Subcutaneous abdominal adipose tissue (tissue), 5 donors: ENCODE results near the gene CALB2.

Experiments used
- H3K27ac ChIP-seq: one replicate; pipeline ENCODE4 v1.7.0; 2013; ENCODE audit warnings: low read depth, mild to moderate bottlenecking, inconsistent platforms, low read length, moderate library complexity
- H3K27me3 ChIP-seq, 5 donors: one replicate each; pipeline ENCODE4 v1.7.0; 2013; ENCODE audit warnings: low read length in 5 of 5, inconsistent platforms in 1 of 5; ENCODE audit not compliant: control insufficient read depth in 5 of 5, insufficient read depth in 4 of 5
- H3K36me3 ChIP-seq, 5 donors: one replicate each; pipeline ENCODE4 v1.7.0; 2013; ENCODE audit warnings: low read length in 5 of 5; ENCODE audit not compliant: control insufficient read depth in 5 of 5, insufficient read depth in 5 of 5
- H3K4me1 ChIP-seq, 5 donors: one replicate each; pipeline ENCODE4 v1.7.0; 2013; ENCODE audit warnings: low read length in 5 of 5, mild to moderate bottlenecking in 3 of 5, moderate library complexity in 1 of 5; ENCODE audit not compliant: control insufficient read depth in 5 of 5, insufficient read depth in 5 of 5
- H3K4me3 ChIP-seq, 5 donors: one replicate each; pipeline ENCODE4 v1.7.0; 2013; ENCODE audit warnings: low read length in 5 of 5, low read depth in 1 of 5
- H3K9ac ChIP-seq, 5 donors: one replicate each; pipeline ENCODE4 v1.7.0; 2013; ENCODE audit warnings: low read length in 5 of 5, mild to moderate bottlenecking in 4 of 5, moderate library complexity in 3 of 5
- H3K9me3 ChIP-seq, 5 donors: one replicate each; pipeline ENCODE4 v1.7.0; 2013; ENCODE audit warnings: low read length in 5 of 5; ENCODE audit not compliant: control insufficient read depth in 5 of 5
- donor health status: healthy.
- donor health status: healthy.
- donor health status: healthy.
- donor health status: healthy.
- donor health status: healthy.

The CALB2 gene

GRCh38 chr16:71430744-71431143 lies 72.2 kb downstream of the CALB2 start:
- Histone ChIP-seq H3K9me3 (peaks cover 0 to 2% (median 0%) of the 10 kb centered on the region in 5 donors), H3K36me3 (no peaks in the 10 kb centered on the region), H3K4me1 (peaks cover 0 to 10% (median 3%) of the 10 kb centered on the region in 5 donors), H3K27me3 (peaks cover 7 to 25% (median 20%) of the 10 kb centered on the region in 5 donors), H3K27ac (no peak overlapping the region), H3K9ac (no peak overlapping the region), H3K4me3 (no peak overlapping the region)

GRCh38 chr16:71431176-71431575 lies 72.7 kb downstream of the CALB2 start:
- H3K9ac ChIP-seq = no peak overlapping the region
- no peak overlapping the region for H3K27ac ChIP-seq
- no peaks in the 10 kb centered on the region for H3K36me3 ChIP-seq
- peaks cover 0 to 2% (median 0%) of the 10 kb centered on the region in 5 donors for H3K9me3 ChIP-seq
- peaks cover 0 to 8% (median 3%) of the 10 kb centered on the region in 5 donors for H3K4me1 ChIP-seq
- peaks cover 3 to 20% (median 16%) of the 10 kb centered on the region in 5 donors for H3K27me3 ChIP-seq
- no peak overlapping the region for H3K4me3 ChIP-seq

- peaks cover 0 to 2% (median 0%) of the 10 kb centered on the region in 5 donors for H3K9me3 ChIP-seq
- H3K27ac ChIP-seq = no peak overlapping the region
- no peak overlapping the region for H3K9ac ChIP-seq
- H3K27me3 ChIP-seq = peaks cover 0 to 15% (median 10%) of the 10 kb centered on the region in 5 donors
- H3K4me3 ChIP-seq = no peak overlapping the region
- no peaks in the 10 kb centered on the region for H3K36me3 ChIP-seq
- H3K4me1 ChIP-seq = peaks cover 0 to 7% (median 3%) of the 10 kb centered on the region in 5 donors
Measured at GRCh38 chr16:71431991-71432390, 73.5 kb downstream of the CALB2 start.

- no peak overlapping the region for H3K27ac ChIP-seq
- peaks cover 0 to 2% (median 0%) of the 10 kb centered on the region in 5 donors for H3K9me3 ChIP-seq
- no peak overlapping the region for H3K4me3 ChIP-seq
- H3K27me3 ChIP-seq = peaks cover 3 to 16% (median 10%) of the 10 kb centered on the region in 5 donors
- H3K9ac ChIP-seq = no peak overlapping the region
- peaks cover 0 to 7% (median 3%) of the 10 kb centered on the region in 5 donors for H3K4me1 ChIP-seq
- H3K36me3 ChIP-seq = no peaks in the 10 kb centered on the region
Measured at GRCh38 chr16:71432906-71433305, 74.4 kb downstream of the CALB2 start.

GRCh38 chr16:71436473-71436872 lies 78.0 kb downstream of the CALB2 start:
- H3K9ac ChIP-seq = no peak overlapping the region
- H3K36me3 ChIP-seq = no peaks in the 10 kb centered on the region
- H3K27ac ChIP-seq = no peak overlapping the region
- H3K27me3 ChIP-seq = peaks cover 0 to 16% (median 11%) of the 10 kb centered on the region in 5 donors
- H3K9me3 ChIP-seq = peaks cover 0 to 7% (median 0%) of the 10 kb centered on the region in 5 donors
- no peak overlapping the region for H3K4me3 ChIP-seq
- H3K4me1 ChIP-seq = peaks cover 0 to 7% (median 3%) of the 10 kb centered on the region in 5 donors

GRCh38 chr16:71439523-71439922 lies 81.0 kb downstream of the CALB2 start:
- H3K9ac ChIP-seq = no peak overlapping the region
- peaks cover 3 to 12% (median 10%) of the 10 kb centered on the region in 5 donors for H3K27me3 ChIP-seq
- no peak overlapping the region for H3K27ac ChIP-seq
- H3K4me3 ChIP-seq = no peak overlapping the region
- no peaks in the 10 kb centered on the region for H3K36me3 ChIP-seq
- peaks cover 0 to 4% (median 2%) of the 10 kb centered on the region in 5 donors for H3K4me1 ChIP-seq
- H3K9me3 ChIP-seq = peaks cover 10 to 37% (median 25%) of the 10 kb centered on the region in 5 donors
